ENCODE measurements around the gene ARF6.
"Not testable (repeated sequence)": the region's sequence is repeated elsewhere in the genome, so short reads cannot be mapped to it uniquely, and the experiment has no call there.

ARF6 gene

DNA sequence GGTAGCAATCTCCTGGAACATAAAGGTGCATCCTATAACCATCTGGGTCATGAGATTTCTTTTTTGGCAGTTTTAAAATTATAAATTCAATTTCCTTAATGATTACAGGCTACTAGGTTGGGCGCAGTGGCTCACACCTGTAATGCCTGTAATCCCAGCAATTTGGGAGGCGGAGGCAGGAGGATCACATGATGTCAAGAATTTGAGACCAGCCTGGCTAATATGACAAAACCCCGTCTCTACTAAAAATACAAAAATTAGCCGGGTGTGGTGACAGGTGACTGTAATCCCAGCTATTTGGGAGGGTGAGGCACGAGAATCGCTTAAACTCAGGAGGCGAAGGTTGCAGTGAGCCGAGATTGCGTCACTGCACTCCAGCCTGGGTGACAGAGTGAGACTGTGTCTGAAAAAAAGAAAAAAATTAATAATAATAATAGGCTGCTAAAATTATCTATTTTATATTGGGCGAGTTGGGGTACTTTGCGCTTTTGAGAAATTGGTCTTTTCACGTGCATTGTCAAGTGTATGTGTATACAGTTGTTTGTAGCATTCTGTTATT lies 17.2 kb upstream of the ARF6 start:
- in situ Hi-C loops (cut with HindIII; ENCODE audit: low sequenced_read_pairs): no loop called here

- in situ Hi-C loops (cut with HindIII; ENCODE audit: low sequenced_read_pairs): no loop called here
Observed at GRCh38 chr14:49876563-49877127, 16.2 kb upstream of the ARF6 start.

GRCh38 chr14:49879646-49880204 lies 13.2 kb upstream of the ARF6 start:
- in situ Hi-C loops (cut with HindIII; ENCODE audit: low sequenced_read_pairs): no loop called here

- in situ Hi-C loops (cut with HindIII; ENCODE audit: low sequenced_read_pairs): no loop called here
Observed at GRCh38 chr14:49880267-49881064, 12.4 kb upstream of the ARF6 start.

- in situ Hi-C loops (cut with HindIII; ENCODE audit: low sequenced_read_pairs): no loop called here
Observed at GRCh38 chr14:49881350-49882001, 11.4 kb upstream of the ARF6 start.

DNA sequence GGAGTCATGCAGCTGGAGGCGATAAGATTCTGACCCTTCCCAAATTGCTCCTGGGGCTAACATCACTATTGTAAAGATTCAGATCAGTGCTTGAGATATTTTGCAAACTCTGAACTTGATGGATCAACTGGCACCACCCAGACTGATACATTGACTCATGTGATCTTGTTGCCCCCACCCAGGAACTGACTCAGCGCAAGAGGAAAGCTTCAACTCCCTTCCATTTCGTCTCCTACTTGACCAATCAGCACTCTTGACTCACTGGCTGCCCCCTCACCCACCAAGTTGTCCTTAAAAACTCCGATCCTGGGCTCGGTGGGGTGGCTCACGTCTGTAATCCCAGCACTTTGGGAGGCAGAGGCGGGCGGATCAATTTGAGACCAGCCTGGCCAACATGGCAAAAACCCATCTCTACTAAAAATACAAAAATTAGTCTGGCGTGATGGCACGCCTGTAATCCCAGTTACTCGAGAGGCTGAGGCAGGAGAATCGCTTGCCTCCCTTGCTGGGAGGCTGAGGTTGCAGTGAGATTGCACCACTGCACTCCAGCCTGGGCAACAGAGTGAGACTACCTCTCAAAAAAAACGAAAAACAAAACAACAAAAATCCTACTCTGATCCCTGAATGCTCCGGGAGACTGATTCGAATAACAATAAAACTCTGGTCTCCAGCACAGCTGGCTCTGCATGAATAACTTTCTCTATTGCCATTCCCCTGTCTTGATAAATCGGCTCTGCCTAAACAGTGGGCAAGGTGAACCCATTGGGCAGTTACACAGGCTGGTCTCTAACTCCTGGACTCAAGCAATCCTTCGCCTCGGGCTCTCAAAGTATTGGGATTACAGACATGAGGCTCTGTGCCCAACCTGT lies 9.8 kb upstream of the ARF6 start:
- in situ Hi-C loops (cut with HindIII; ENCODE audit: low sequenced_read_pairs): no loop called here

DNA sequence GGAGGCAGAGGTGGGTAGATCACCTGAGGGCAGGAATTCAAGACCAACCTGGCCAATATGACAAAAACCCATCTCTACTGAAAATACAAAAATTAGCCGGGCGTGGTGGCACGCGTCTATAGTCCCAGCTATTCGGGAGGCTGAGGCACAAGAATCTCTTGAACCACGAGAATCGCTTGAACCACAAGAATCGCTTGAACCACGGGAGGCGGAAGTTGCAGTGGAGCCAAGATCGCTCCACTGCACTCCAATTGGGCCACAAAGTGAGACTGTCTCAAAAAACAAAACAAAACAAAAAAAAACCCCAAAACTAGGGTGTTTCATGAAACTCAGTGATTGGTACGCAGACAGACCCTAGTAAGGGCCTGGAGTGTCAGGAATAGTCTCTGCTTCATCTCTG lies 6.4 kb upstream of the ARF6 start:
- in situ Hi-C loops (cut with HindIII; ENCODE audit: low sequenced_read_pairs): no loop called here

- in situ Hi-C loops (cut with HindIII; ENCODE audit: low sequenced_read_pairs): no loop called here
Observed at GRCh38 chr14:49888293-49888692, 4.6 kb upstream of the ARF6 start.

DNA sequence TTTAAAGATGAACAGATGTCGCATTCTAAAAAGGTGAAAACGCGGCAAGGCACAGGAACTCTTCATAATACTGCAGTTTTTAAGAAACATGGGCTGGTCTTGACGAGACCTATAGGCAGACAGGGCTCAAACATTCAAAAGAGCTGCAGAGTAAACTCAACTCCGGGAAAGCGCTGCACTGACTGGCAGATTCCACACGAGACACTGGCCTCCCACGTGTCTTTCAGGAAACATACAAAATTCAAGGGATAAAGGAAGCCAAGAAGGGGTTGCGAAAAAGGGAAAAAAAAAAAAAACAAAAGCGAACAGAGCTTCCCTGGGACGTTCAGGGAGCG lies 614 bp upstream of the ARF6 start:
- in situ Hi-C loops (cut with HindIII; ENCODE audit: low sequenced_read_pairs): no loop called here

DNA sequence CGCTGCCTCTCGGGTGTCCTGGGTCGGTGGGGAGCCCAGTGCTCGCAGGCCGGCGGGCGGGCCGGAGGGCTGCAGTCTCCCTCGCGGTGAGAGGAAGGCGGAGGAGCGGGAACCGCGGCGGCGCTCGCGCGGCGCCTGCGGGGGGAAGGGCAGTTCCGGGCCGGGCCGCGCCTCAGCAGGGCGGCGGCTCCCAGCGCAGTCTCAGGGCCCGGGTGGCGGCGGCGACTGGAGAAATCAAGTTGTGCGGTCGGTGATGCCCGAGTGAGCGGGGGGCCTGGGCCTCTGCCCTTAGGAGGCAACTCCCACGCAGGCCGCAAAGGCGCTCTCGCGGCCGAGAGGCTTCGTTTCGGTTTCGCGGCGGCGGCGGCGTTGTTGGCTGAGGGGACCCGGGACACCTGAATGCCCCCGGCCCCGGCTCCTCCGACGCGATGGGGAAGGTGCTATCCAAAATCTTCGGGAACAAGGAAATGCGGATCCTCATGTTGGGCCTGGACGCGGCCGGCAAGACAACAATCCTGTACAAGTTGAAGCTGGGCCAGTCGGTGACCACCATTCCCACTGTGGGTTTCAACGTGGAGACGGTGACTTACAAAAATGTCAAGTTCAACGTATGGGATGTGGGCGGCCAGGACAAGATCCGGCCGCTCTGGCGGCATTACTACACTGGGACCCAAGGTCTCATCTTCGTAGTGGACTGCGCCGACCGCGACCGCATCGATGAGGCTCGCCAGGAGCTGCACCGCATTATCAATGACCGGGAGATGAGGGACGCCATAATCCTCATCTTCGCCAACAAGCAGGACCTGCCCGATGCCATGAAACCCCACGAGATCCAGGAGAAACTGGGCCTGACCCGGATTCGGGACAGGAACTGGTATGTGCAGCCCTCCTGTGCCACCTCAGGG lies 679 bp downstream of the ARF6 start:
- in situ Hi-C loops (cut with HindIII; ENCODE audit: low sequenced_read_pairs): no loop called here

- in situ Hi-C loops (cut with HindIII; ENCODE audit: low sequenced_read_pairs): not testable (repeated sequence)
Observed at GRCh38 chr14:49894214-49895107, 1.6 kb downstream of the ARF6 start.

DNA sequence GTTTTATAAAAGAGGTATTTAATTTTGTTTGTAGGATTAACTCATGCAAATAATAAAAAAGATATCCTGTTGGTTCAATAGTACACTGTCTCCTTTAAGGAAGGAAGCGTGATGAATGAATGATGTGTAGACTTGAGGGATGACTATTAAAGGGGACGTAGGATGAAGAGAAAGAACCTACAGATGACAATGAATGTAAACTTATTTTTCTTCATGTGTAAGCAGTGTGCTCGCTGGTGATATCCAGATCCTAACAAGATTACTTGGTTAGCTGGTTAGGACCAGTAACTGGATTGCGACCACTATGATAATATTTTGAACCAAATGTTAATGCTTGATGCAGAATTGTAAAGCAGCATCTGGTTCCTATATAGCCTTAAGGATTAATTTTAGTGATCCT lies 2.6 kb downstream of the ARF6 start:
- in situ Hi-C loops (cut with HindIII; ENCODE audit: low sequenced_read_pairs): no loop called here

DNA sequence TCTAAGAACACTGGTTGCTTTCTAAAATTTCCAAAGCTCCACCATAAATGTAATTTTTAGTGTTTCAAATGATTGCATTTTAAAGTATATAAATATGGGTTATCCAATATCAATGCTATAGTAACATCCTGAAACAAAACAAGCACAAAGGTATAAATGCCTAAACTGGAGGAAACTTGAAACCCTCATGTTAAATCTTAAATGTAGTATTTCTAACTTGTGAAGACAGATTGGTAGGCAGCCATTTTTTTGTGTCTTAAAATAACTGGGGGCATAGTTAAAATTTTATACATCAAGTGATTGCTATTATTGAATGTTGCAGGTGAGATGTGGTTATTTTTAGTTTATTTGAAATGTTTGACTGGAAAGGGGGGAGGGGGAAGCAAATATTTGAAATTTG lies 3.4 kb downstream of the ARF6 start:
- in situ Hi-C loops (cut with HindIII; ENCODE audit: low sequenced_read_pairs): not testable (repeated sequence)

- in situ Hi-C loops (cut with HindIII; ENCODE audit: low sequenced_read_pairs): no loop called here
Observed at GRCh38 chr14:49896966-49897365, 4.1 kb downstream of the ARF6 start.

DNA sequence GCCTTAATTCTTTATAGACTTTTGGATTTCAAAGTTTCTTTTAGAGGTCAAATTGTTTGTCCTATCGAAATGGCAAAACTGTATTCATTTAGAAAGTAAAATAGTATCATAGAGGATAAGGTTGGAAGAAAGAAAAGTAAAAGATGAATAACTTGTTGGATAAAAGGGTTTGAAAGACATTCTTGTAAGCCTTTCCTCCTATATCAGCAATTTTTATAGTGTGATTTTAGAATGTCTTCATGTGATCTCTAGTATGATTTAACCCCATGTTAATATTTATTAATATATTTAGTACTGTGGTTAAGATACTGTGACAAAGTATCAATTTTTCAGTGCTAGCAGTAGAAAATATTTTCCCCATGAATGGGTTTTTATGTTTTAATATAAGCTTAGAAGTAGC lies 4.5 kb downstream of the ARF6 start:
- in situ Hi-C loops (cut with HindIII; ENCODE audit: low sequenced_read_pairs): no loop called here

DNA sequence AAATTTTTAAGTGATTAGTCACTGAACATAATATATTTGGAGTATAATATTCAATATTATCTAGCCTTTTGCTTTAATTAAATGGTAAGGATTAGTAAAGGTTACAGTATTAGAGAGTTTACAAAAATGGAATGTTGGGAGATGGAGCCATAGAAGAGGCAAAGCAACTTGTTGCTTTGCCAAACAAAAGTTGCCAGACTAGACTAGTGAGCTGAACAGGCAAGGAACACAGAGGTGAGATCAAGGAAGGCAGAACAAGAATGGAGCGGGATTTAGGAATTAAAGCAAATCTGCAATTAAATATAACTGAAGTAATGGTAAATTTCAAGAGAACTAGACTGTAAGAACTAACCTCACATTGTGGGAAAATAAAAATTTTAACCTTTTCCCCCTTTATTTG lies 5.1 kb downstream of the ARF6 start:
- in situ Hi-C loops (cut with HindIII; ENCODE audit: low sequenced_read_pairs): no loop called here

GRCh38 chr14:49898485-49898884 lies 5.6 kb downstream of the ARF6 start:
- in situ Hi-C loops (cut with HindIII; ENCODE audit: low sequenced_read_pairs): no loop called here

- in situ Hi-C loops (cut with HindIII; ENCODE audit: low sequenced_read_pairs): no loop called here
Observed at GRCh38 chr14:49900973-49901372, 8.1 kb downstream of the ARF6 start.
